NCI-H2196 (cell line): ENCODE results near the gene CDC42EP4.

Experiments
- DNase-seq: peaks from one replicate; lab custom pipeline; 2025; ENCODE audit not compliant: unreplicated experiment; lab: John Stamatoyannopoulos, UW

The CDC42EP4 gene, protein sequence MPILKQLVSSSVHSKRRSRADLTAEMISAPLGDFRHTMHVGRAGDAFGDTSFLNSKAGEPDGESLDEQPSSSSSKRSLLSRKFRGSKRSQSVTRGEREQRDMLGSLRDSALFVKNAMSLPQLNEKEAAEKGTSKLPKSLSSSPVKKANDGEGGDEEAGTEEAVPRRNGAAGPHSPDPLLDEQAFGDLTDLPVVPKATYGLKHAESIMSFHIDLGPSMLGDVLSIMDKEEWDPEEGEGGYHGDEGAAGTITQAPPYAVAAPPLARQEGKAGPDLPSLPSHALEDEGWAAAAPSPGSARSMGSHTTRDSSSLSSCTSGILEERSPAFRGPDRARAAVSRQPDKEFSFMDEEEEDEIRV

DNA sequence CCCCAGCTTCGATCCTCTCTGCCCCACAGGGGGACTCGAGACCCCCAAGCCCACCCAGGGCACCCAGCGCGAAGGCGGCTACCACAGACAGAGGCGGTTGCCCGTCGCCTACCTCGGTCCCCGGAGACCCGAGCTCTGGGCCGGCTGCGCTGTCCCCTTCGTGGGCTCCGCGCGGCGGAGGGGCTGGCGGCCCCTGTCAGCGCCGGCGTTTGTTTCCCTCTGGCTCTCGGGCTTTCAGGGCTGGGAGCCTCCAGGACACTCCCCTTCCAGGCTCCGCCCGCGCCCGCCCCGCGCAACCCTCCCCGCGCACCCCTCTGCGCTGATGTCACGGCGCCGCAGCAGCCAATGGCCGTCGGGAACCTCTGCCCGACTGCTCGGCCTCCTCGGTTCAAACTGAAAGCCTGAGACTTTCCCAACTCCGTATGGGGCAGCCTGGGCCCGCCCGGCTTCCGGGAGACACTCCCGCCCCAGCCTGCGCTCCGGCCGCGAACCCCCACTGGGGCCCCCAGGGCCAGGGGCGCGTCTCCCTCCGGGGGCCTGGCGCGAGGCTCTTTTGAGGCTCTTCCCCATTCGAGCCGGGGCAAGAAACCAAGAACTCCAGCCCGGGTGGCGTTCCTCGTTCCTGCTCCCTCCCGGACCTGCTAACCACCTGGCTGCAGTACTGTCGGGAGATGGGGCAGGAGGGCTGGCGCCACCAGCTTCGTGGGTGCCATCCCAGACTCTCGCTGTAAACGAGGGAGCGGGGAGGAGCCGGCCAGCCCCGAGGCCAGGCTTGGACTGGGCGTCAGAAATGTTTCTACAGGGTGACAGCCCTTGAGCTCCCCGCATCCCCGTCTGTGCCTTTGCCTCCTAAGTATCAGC is at the start of gene CDC42EP4:
TSS of gene CDC42EP4 (minus strand) at position 221 of the 861 bp plus-strand sequence. CDS start 25,501 bp downstream, outside the sequence.
- peak; percentile 93 for DNase-seq

DNA sequence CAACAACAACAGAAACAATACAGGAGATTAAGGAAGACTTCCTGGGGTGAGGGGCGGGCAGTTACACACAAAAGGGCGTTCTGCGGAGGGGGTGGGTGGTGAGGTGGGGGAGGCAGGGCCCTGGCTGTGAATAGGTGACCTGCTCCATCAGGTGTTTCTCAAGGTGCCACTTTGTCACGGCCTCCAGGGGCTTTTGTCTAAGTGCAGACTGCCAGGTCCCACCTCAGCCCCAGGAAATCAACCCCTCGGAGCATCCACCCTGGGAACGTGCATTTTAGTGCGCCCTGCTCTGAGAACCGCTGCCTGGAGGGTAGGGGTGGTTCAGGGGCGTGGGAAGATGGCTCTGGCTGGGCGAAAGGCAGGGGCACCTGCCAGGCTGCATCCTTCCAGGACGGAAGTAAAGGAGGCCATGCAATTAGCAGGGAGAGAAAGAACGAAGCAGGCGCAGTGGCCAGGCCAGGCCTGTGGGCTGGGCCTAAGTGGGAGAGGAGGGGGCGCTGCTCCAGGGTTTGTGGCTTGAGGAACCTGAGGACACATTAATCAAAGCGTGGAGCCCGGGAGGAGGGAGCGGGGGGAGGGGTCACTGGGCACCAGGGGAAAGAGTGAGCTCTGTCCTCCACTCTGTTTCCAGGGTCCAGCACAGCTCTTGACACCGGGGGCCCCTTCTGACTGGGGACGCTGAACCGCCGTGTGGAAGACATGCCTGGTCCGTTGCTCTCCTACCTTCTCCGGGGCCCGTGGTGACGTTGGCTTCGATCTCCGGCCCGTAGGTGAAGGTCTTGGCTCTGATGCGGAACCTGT is 49.4 kb upstream of the CDC42EP4 start:
- DNase-seq, result no peak

DNA sequence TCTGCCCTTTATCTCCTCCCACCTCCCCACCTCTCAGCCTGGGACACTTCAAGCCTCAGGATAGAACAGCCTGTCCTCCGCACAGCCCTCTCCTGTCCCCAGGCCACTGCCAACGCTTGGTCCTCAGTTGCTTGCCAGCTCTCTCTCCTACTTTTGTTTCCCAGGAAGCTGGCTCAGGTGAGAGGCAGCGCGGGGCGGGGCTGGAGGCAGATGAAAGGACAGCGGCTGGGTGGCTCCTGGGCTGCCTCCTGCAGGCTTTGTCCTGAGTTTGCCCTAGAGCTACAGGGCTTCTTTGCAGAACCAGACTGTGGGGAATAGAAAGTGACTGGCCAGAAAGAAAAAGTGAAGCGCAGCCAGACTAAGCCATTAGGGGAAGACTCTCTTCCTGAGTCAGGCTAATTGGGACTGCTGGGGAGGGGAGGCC is 48.2 kb upstream of the CDC42EP4 start:
- peak; percentile 74 for DNase-seq

DNA sequence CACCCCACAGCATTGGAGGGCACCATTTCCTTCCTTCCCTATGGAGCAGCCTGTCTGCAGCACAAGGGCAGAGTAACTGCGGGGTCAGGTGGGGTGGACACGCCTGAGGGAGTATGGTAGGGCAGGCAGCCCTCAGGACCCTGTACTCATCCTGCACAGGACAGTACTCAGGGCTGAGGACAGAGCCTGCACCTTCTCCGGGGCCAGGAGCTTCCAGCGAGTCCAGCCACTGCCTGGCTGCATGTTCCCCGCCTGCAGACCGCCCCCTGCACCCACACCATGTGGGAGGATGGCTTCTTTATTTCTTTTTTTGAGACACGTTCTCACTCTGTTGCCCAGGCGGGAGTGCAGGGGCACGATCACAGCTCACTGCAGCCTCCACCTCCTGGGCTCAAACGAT is 47.6 kb upstream of the CDC42EP4 start:
- DNase-seq, result no peak

DNA sequence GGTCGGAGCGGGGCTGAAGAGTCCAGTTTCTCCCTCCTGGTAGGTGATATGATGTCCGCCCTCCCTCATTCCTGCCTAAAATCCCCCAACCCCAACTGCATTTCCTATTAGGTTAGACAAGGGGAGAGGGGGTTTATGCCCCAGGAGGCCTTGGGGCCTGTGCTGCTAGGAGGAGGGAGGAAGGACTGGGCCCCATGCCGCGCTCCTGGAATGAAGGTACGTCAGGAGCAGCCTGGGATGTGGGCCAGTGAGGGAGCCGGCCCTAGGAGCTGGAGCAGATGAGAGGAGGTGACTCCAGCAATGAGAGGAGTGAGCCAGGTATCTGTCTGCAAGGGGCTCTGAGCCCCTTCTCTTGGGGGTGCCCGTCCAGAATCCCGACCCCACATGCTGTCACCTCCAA is 46.9 kb upstream of the CDC42EP4 start:
- DNase-seq, result no peak

DNA sequence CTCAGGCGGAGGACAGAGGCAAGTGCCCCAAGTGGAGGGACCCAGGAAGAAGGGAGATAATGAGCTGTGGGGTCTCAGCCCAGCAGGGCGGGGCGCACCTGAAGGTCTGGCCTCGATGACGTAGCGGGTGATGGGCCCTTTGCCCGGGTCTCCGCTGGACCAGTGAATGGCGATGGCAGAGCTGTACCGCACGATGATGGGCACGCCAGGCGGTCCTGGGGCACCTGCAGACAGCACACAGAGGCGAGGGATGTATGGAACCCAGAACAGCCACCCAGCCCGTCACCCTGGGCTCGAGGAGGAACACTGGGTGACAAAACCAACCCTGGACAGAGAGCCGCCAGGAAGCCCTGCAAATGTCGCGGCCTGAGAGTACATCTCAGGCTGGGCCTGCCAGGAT is 46.2 kb upstream of the CDC42EP4 start:
- no peak for DNase-seq

DNA sequence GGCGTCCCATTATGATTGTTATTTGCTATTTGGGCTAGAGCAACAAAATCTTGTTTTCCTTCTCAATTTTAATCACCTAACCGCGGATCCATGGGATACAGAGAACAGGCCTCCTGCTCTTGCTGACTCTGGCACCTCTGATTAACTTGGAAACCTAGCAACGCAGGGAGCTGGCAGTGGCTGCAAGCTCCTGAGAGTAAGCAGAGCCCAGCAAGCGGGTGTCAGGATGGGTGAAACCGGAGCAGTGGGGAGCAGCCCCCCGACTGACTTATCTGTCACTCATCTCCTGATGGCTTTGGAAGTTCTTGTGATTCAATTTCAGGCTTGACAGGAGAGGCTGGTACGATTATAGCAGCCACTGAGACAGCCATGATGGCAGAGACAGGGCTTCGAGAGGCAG is 45.5 kb upstream of the CDC42EP4 start:
- no peak for DNase-seq

DNA sequence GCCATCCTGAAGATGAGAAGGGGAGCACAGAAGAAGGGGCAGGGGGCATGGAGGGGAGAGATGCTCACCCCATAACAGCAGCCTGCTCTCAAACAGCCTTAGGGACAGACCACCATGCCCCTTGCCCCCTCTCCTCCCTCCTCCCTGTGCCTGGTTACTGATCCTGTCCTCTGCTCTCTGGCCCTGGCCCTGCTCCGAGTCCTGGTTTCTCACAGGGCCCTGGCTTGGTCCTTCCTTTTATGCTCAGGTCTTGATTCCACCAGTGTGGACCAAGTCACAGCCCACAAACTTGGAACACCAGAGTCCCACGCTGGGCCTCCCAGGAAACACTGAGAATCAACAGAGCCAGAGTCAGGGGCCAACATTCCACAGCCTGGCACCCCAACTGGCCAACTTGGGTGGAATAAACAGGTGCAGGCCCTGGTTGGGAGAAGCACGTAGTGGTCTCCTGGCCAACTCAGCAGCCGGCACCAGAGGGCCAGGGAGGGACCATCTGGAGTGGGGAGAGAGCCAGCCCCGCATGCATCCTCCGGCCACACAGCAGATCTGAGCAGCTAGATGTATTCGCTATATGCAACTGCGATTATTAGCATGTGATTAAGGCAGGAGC is 44.9 kb upstream of the CDC42EP4 start:
- DNase-seq, result no peak

DNA sequence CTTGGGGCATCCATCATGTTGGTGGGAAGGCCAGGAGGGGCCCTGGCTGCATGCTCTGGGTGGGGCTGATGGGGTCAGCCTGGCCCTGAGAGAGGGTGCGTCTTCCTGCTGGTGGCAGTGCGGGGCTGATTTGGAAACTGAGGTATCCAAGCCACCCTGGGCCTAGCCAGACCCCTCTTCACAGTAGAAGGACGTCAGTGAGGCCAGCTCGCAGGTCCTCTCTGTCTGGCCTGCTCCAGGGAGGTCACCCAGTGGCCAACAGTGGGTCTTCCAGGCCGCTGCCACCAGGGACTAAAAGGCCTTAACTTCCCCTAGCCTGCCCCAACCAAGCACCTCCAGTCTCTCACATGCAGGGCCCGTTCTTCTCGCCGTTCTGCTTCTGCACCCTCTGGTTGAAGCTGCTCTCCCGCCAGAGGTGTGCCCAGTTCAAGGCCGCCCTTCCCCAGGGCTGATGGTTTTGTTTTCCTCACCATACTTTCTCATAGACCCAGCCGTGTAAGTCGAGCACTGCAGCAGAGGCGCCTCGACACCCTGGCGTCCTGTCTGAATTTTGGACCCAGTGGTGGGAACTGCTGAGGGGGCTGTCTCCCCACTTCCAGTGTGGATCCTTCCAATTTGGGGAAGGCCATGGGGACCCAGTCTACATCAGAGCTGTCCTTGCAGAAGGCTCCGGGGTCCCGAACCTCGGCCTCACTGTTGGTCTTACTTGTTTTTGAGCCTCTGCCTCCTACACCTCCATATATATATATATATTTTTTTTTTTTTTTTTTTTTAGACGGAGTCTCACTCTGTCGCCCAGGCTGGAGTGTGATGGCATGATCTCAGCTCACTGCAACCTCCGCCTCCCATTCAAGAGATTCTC is 42.9 kb upstream of the CDC42EP4 start:
- no peak for DNase-seq

DNA sequence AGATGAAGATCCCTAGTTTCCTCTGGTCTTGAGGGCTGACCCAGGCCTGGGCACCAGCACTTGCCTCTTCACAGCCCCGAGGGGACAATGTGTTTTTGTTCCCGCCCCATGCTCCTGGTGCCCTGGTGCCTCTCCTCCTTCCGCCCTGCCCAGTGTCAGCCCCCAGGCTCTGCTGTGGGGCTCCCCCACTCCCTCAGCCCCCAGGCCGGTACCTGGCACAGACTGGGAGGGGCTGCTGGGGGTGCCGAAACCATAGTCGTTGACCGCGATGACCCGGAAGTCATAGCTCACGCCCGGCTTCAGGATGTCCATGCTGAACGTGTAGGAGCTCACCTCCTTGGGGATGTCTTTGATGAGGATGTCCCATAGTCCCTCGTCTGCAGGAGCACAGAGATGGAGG is 40.5 kb upstream of the CDC42EP4 start:
- DNase-seq, result no peak

DNA sequence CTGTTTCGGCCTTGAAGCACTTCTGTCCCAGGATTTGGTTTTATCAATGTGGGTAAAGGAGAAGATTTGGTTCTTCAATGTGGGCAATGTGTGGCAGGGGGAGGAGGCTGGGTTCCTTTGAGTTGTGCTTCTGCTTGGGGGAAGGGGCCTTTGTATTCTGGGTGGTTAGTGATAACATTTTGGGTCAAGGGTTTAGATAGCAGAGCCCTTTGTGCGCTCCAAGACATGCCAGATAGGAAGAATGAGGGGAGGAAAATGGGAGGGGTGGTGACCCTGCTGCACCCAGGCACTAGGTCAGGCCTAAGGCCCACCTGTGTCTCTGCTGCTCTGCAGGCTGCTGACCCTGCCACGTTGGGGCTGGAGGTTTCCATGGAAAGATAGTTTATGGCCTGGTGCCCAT is 40.0 kb upstream of the CDC42EP4 start:
- no peak for DNase-seq

DNA sequence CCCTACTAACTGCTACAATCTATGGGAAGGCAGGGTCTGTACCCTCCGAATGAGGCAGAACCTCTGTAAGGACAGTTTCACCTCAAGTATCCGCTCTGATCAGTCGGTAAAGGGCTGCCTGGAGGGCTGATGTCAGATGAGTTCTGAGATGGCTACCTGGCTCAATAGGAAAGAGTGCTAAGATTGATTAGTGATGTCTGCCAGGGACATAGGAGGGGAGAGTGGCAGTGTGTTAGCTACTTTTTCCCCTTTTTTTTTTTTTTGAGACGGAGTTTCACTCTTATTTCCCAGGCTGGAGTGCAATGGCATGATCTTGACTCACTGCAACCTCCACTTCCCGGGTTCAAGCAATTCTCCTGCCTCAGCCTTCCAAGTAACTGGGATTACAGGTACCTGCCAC is 39.1 kb upstream of the CDC42EP4 start:
- DNase-seq, result no peak

DNA sequence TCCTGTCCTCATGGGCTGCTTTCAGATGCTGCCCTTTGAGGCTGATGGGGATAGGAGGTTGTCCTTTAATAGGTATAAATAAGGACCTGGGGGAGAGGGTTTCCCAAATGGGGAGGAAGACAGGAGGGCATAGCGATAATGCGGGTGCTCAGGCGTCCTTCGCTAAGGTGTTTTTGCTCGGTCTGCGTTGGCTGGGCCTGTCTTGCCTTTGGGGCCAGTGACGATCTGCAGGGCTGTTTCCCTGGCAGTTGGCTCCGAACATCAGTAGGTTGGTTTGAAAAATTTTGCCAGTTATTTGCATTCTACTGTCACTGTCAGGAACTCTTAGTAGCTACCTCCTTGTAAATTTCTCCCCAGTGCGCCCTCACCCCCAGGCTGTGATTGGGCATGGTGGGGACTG is 37.8 kb upstream of the CDC42EP4 start:
- no peak for DNase-seq

DNA sequence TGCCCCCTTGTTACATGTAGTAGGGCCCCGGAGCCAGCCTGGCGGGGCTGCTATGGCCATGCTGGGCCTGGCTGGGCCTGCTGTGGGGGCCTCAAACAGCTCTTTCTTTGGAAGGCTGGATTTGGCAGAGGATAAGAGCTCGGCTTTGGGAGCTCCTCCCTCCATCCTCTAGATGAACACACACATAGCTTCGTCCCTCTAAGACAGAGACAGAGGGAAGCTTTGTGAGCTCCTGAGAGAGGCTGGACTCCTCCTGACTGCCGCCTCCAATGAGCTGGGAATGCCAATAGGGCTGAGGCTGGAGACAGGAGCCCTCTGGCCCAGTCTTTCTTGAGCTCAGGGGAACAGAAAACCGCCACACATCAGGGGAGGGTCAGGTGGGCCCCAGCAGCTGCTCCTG is 37.3 kb upstream of the CDC42EP4 start:
- no peak for DNase-seq

DNA sequence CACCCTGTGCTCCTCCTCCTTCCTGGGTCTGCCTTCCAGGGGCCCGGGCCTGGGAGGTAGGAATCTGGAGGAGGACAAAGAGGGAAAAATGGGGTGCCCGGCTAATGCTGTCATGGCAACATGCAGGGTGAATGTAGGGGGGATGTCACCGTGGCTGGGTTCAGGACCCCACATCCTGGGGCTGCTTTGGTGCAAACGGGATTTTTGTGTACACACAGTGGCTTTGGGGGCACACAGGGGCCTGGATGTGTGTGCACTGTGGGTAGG is 37.0 kb upstream of the CDC42EP4 start:
- no peak for DNase-seq

DNA sequence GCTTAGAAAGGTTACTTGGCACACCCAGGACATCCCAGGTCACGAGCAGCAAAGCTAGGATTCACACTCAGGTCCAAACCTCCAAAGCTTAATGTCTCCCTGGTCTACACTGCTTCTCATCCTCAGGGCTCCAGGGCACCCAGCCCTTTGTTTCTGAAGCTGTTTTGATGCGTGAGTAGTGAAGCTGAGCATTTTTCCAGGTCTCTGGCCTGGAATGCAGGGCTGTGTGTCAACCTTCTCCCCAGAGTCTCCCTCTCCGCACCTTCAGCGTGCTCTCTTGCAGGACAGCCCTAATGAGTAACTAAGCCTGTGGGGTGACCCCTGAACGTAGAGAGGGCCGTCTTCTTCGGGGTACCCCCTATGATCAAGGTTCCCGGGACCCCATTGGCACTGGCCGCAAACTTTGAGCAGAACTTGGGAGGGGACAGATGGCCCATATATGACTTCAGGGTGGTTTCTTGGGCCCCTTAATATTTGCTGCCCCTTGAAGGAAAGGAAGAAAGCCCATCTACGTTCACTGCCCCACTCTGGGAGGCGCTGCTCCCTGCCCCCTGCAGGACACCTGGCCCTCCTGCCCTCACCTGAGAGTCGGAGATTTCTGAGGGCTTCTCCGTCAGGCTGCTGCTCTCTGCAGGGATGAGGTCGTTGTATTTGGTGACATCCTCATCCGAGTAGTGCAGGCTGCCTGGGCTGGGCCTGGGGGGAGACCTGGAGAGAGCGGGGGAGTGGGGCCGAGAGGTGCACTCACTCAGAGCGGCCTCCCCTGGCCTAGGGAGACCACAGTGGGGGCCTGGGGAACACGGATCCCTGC is 36.4 kb upstream of the CDC42EP4 start:
- DNase-seq, result no peak

DNA sequence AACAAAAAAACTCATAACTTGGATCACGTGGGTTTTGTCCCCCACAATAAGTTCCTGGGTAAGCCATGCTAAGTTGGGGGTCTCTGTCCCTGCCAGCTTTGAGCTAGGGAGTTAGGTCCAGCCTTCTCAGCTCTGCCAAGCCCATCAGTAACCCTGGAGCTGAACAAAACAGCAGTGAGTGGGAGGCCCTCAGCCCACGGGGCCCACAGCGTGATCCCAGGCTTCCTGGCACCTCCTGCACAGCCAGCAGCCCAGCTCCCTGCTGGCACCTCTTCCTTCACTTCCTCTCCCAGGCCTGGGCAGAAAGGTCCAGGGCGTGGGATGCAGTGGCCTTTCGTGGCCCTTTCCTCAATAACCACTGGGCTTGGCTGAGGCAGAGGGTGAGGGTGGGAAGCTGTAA is 35.5 kb upstream of the CDC42EP4 start:
- no peak for DNase-seq

DNA sequence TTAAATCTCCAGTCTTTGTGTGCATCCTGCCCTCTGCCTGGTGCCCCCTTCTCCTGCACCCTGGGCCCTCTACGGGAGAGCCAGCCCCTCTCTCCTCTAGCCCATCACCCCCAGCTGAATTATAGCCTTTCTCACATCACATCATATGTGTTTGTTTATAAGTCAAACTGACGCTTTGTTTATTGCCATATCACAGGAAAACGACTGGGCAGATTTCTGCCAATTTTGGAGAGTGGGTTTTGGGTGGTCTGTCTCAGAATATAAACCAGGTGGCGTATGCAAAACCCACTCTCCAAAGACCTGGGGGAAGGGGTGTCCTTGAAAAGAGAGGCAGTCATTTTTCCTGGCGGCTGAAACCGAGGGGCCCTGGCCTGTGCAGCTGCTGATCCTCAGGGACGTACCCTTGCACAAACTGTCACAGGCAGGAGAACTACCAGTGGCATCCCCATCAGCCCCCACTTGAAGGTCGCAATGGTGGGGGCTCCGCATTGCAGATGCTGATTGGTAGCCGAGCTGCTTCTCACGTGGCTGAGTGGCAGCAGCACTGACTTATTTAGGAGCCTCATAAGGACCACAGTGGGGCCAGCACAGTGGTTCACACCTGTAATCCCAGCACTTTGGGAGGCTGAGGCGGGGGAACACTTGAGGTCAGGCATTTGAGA is 34.8 kb upstream of the CDC42EP4 start:
- no peak for DNase-seq
